Measurements from ENCODE around the gene IGF2.
"Not testable (repeated sequence)": the region's sequence is repeated elsewhere in the genome, so short reads cannot be mapped to it uniquely, and the experiment has no call there.

IGF2 gene

DNA sequence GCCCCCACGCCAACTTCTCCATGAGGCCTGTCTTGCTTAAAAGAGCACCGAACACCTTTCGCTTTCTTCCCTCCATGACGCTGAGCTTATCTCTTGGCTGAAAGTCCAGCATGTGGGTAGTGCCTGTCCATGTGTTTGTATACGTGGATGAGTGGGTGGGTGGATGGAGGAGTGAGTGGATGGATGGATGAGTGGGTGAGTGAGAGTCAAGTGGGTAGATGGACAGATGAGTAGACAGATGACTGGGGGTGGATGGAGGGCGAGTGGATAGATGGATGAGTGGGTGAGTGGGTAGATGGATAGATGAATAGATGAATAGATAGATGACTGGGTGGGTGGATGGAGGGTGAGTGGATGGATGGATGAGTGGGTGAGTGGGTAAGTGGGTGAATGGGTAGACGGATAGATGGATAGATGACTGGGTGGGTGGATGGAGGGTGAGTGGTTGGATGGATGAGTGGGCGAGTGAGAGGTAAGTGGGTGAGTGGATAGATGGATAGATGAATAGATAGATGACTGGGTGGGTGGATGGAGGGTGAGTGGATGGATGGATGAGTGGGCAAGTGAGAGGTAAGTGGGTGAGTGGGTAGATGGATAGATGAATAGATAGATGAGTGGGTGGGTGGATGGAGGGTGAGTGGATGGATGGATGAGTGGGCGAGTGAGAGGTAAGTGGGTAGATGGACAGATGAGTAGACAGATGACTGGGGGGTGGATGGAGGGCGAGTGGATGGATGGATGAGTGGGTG lies 14.3 kb downstream of the IGF2 start:
- not testable (repeated sequence) for DNase-seq (ENCODE audit: low read depth, low spot score)

DNA sequence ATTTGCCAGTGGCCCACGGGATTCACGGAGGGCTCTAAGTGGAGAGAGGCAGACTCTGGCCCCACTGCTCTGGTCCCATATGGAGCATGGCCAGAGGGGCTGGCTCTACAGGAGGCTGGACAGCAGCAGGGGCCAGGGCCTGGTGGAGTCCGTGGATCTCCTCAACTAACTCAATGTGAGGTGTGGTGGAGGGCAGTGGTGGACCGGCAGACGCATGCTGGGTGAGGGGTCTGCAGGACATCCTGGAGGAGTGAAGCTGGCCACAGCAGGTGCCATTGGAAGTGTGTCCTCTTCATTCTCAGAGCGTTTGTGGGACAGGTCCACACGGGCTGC lies 15.6 kb downstream of the IGF2 start:
- no peak for DNase-seq (ENCODE audit: low read depth, low spot score)

DNA sequence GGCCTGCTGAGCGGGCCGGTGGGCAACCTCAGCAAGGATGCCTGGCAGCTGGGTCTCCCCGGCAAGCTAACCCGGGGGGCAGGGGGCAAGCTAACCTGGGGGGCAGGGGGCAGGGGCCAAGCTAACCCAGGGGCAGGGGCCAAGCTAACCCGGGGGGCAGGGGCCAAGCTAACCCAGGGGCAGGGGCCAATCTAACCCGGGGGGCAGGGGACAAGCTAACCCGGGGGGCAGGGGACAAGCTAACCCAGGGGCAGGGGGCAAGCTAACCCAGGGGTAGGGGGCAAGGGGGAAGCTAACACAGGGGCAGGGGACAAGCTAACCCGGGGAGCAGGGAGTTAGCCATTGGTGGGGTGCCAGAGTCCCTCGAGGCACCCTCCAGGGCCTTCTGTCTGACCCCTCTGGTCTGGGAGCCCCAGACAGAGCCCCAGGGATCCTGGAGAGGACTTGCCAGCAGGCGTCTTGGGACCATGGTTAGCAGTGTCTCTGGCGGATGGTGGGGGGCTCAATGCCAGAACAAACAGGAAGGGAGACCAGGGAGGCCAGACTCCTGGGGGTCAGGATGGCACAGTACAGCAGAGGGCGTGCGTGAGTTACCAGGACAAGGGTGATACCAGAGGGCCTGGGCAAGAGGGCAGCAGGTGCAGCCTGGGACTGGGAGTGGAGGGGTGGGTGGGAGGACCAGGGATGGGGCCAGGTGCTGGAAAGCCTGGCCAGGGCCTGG lies 16.1 kb downstream of the IGF2 start:
- DNase-seq (ENCODE audit: low read depth, low spot score), result no peak

DNA sequence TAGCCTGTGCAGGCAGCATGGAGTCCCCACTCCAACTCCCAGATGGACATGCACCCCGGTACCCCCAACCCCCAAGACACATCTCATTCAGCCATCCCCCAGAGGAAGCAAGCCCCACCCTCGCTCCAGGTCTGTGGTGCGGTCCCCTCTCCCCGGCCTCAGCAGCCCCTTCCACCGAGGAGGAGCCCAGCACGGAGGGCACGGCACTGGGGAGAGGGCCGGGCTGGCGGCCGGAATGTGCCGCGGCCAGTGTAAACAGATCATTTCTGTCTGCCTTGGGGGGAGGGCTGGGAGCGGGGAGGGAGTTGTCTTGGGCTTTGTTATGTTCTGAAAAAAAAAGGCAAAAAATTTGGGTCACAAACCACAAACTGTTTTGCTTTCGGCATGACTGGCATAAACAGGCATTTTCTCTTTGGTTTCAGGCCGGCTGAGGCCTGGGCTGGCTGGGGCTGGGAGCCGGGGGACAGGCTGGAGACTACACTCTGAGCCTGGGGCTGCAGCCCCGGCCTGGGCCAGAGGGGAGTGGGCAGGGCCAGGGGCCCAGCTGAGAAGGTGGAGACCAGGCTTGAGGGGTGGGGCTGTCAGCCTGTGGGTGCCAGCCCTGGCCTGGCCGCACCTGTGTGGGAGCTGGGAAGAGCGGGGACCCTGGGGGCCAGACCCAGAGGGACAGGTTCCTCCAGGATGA lies 16.8 kb downstream of the IGF2 start:
- DNase-seq (ENCODE audit: low read depth, low spot score), result no peak

DNA sequence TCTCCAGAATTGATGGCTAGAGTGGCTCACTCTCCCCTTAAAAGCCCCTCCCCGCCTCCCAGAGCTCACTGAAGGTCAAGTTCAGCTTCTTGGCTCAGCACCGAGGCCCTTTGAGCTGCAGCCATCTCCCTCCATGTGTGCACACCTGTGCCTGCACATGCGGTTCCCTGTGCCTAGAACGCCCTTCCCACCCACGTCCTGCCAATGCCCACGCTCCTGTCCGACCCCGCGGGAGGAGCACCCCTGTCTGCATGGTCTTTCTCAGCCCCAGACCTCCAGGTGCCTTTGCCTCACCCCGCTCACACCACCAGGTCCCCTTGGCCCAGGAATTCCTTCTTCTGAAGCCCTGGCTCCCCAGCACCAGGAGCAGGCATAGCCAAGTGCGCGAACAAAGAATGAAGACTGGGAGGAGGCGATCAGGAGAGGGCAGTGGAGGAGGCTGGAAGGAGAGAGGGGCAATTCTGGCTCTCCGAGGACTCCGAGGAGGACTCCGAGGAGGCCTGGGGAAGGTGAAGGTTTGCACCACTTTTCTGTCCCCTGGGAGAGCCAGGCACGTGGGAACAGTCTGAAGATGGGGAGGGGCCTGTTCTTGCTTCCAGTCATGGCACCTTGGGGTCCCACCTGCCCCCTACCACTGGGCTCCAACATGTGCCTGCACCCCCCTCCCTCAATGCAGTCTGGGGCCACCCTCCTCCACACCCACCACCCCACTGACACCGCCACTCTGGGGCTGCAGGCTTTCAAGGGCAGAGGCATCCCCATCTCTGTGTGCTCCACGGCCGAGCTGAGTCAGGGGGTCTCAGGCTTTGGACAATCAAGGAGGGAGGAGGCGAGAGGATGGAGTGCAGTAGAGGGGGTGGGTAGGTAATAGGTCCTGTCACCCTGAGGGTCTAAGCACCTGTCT lies 17.7 kb downstream of the IGF2 start:
- DNase-seq (ENCODE audit: low read depth, low spot score), result no peak

DNA sequence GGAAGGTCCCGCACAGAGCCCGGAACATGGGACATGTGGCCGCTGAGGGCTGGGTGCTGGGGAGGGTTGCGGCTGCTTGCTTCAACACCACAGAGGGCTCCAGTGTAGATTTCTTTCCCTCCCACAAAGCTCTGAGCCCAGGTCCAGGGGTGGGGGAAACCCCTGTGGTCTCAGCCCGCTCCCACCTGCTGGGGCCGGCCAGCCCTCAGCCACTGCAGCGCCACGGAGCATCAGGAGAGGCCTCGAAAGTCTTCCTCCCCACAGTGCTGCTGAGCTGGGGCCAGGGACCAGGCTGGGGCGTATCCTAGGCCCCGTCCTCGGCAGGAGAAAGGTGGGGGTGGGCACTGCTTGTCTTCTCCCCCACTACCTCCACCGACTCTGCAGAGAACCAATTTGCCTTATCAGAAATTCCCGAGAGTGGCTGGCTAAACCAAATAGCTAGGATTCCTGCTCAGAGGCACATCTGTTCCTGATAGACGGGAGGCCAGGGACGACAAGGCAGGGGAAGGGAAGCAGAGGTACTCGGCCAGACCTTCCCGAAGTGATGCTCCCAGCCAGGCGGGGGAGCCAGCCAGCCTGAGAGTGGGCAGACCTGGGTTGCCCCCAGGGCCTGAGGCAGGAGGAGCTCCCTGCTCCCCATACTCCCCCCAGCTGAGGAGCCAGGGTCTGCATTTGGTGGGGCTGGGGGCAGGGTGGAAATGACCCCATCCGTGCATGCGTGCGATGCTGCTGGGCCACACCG lies 18.7 kb downstream of the IGF2 start:
- DNase-seq (ENCODE audit: low read depth, low spot score), result no peak

DNA sequence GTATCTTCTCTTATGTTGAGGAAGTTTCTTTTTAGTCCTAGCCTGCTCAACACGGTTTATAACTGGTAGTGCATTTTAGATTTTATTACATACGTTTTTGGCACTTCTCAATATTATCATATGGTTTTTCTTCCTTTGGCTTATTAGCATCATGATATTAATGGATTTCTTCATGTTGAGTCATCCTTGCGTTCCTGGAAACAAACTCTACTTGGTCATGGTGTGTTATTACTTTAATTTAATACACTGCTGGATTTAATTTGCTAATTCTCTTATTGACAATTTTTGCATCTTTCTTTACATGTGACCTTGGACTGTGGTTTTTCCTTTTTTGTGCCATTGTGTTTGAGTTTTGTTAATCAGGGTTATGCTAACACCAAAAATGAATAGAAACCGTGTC lies 20.5 kb downstream of the IGF2 start:
- DNase-seq (ENCODE audit: low read depth, low spot score), result no peak

DNA sequence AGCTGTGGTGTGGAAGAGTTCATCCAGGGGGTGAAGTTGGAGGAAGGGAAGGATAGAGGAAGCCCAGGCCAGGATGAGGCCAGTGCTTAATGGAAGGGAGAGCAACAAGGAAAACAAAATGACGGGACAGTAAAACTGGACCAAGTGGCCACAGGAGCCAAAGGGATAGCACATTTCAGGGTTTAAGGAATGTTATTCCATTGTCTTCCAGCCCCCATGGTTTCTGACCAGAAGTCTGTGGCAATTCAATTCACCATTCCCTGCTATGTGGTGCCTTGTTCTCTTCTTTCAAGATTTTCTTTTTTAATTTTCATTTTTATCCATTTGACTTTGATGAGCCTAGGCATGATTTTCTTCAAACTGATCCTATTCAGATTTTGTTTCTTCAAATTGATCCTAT lies 22.5 kb downstream of the IGF2 start:
- DNase-seq (ENCODE audit: low read depth, low spot score), result no peak

DNA sequence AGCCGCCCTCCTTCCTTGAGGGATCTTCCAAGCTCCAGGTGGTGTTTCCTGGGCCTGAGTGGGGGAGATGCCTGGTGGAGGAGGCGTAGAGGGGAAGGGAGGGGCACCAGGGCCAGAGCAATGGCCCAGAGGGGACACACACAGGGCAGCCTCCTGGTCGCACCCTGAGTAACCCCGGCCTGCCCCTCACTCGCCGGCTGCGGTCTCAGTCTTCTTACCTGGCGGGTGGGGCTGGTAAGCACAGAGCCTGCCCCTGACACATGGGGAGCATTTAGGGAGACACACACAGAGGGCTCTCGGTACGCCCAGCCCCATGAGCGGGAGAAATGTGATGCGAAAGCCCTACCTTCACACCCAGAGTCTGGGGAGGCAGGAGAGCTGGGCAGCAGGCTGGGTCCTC lies 23.9 kb downstream of the IGF2 start:
- DNase-seq (ENCODE audit: low read depth, low spot score), result no peak

DNA sequence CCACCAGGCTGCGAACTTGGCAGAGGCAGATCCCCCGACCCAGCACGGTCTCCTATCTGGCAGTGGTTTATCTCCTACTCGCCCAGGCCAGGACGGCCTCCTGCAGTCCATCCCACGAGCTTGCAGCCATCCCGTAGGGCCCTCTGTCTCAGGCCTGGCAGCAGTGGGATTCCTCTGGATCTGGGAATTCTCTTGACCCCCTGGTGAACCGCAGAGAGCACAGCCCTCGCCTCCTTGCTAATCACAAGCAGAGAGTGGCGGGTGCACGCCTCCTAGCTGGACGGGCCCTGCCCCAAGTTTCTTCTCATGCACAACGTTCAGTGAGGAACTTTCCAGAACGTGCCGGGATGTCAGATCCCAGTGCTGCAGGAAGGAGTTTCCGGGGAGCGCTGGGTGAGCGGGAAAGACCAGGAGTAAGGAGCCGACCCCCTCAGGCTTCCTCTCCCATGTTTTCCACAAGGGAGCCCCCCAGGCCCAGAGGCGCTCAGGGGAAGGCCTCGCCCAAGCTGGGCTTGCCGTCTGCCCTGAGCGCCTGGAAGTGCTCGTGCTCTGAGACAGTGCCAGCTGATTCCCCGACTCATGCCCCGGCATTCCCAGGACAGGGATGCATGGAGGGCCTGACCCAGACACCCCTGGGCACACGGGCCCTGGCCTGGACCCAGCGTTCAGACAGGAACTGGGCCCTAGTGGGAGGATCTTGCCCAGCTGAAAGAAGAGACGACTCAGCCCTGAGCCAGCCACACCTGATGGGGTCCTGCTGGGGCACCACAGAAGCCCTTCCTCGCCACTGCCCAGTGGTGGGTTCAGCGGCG lies 24.6 kb downstream of the IGF2 start:
- no peak for DNase-seq (ENCODE audit: low read depth, low spot score)

DNA sequence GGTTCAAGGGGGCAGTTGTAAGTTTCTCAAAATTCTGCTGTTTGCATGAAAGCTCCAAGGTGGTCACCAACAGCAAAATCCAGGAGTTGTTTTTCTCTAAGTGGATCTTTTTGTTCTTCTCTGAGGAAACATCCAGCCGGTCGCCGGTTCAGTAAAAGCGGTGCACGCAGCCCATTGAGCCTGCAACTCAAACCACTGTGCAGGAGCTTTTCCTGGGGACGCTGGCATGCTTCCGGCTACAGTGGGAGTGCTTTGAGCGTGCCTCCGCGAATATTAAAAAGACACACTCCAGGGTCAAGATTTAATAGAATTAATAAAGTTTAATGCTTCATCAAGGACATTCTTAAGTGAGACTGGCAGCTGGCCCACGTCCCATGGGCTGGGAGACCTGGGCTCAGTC lies 25.4 kb downstream of the IGF2 start:
- DNase-seq (ENCODE audit: low read depth, low spot score), result no peak

DNA sequence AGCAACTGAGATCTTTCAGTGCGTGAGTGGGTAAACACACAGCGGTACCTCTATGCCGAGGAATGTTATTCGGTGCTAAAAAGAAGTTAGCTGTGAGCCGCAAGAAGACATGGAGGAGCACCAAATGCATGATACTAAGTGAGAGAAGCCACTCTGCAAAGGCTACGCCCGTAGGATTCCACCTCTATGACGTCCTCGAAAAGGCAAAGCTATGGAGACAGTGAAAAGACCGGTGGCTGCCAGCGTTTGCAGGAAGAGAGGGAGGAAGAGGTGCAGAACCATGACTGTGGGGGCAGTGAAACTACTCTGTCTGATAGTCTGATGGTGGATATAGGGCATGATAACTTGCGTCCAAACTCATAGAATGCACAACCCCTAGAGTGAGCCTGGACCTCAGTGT lies 28.7 kb downstream of the IGF2 start:
- DNase-seq (ENCODE audit: low read depth, low spot score), result no peak

DNA sequence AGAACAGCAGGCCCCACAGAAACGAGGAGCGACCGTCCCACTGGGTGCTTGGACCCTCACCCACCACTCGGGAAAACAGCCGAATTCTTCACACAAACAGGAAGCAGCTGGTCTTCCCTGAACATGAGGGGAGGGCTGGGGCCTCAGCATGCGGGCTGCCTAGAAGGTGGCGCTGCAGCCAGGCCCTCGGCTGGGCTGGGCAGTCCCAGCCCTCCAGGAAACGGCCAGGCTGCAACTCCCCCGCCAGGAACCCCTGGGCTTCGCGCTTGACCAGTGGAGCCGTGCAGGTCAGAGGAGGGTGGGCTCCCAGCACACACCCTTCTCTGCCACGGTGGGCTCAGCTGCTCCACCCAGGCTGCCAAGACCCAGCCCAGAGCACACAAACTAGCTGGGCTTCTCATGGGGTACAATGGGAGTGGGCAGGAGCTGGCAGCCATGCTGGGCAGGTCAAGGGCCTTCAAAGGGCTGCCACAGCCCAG lies 29.6 kb downstream of the IGF2 start:
- no peak for DNase-seq (ENCODE audit: low read depth, low spot score)

DNA sequence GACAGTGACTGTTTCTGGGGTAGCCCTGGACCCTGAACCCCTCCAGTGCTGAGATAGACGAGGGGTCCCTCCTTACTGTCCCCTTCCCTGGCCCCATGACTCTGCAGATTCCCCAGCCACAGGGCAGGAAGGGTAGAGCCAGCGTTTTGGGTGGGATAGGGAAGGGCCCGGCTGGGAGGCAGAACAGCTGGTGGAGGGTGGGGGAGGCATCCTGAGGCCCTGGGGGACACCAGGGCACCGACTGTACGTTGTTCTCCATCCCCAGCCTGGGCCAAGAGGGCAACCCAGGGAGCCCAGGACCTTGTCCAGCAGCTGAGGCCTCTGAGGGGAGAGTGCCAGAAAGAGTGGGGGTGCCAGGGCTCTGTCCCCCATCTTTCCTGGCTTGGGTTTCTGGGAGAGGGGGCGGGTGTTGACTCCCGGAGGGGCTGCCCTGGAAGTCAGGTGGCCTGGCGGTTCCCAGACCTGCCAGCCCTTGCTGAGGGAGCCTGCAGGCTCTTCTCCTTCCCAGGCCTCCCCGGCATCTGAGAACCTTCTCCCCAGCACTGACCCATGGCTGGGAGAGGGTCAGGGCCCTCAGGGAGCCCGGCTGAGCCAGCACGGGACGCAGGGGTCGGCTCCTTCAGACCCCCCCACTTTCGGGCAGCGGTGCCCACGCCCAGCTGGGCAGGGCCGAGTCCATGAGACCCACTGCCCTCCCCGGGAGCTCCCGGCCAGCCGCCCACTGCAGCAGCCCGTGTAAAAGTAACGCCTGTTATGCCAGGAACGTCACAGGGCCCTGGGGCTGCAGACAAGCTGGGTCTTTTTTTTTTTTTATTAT lies 30.3 kb downstream of the IGF2 start:
- DNase-seq (ENCODE audit: low read depth, low spot score), result no peak

DNA sequence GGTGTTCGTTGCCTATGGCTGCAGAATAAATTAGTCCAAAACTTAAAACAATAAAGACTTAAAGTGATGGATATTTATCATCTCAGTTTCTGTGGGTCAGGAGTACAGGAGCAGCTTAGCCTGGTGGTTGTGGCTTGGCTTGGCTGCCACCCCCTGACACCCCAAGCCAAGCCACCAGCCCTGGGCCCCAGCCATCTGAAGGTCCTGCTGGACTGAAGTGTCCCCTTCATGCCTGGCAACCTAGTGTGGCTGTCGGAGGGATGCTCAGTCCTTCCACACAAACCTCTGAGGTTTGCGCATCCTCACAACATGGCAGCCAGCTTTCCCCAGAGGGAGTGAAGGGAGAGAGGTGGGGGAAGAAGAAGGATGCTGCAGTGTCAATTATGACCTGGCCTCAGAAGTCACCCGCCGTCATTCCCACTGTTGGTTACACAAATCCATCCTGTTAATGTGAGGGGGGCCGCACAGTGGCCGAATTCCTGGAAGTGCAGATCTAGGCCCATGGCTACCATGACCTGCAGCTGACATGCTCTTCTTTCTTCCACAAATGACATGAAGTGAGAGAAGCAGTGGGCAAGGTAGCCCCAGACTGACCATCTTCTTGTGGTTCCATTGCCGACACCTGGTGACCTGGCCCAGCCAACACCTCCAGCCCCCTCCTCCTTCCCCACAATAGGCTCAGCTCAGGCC lies 31.1 kb downstream of the IGF2 start:
- DNase-seq (ENCODE audit: low read depth, low spot score), result no peak

DNA sequence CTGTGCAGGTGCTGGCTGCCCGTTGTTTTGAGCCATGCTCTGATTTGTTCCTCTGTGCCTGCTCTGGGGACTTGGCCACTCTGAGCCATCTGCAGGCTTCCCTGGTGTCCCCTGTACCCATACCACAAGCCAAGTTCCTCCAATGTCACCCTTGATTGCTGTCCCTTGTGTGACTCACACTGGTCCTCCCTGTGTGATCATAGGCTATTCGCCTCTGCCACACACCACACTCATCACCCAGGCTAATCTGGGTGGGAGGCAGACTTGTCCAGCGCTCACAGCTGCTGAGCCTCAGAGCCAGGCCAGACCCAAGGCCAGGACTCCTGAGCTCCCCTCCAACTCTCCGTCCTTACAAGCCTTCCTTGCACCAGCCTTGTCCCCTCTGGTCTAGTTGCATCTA lies 31.7 kb downstream of the IGF2 start:
- no peak for DNase-seq (ENCODE audit: low read depth, low spot score)

DNA sequence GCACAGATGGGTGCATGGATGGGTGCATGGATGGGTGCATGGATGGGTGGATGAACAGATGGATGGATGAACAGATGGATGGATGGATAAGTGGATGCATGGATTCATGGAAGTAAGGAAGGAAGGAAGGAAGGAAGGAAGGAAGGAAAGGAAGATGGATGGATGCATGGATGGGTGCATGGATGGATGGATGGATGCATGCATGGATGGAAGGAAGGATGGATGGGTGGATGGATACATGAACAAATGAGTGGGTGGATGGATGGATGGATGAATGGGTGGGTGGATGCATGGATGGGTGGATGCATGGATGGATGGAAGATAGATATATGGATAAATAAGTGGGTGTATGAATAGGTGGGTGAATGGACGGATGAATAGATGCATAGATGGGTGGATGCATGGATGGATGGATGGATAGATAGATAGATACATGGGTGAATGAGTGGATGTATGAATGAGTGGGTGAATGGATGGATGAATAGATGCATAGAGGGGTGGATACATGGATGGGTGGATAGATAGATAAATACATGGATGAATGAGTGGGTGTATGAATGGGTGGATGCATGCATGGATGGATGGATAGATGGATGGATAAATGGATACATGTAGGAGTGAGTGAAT lies 32.5 kb downstream of the IGF2 start:
- no peak for DNase-seq (ENCODE audit: low read depth, low spot score)

DNA sequence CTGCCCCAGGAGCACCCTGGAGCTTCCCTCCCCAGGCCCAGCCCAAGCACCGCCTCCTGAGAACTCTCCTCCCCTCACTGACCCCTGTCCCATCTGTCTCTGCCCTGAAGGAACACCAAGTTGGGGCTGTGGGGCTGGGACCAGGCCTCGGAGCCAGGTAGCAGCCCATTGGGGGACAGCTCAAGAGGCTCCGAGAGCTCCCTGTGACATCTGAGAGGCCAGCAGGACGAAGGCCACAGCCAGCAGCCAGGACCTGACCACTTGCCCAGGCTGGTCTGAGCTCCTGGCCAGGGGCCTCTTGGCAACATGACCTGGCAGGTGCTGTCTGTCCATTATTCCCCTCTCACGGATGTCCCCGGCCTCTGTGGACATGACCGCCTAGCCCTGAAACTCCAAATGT lies 33.7 kb downstream of the IGF2 start:
- no peak for DNase-seq (ENCODE audit: low read depth, low spot score)
